Right lobe of liver (tissue), 4 donors: ENCODE measurements around the gene SPRR2A.

ENCODE experiments used
- CTCF ChIP-seq, 4 donors: fragments of 200-600 bp in 3 of 4; fragments of 450-650 bp in 1 of 4; IDR thresholded peaks; one replicate each; pipeline versions ENCODE4 v1.5.1 to v1.8.0; 2016 to 2022; ENCODE audit warnings: antibody characterized with exemption in 4 of 4, mild to moderate bottlenecking in 2 of 4
- POLR2A ChIP-seq: fragments of 450-650 bp; IDR thresholded peaks from one replicate; pipeline ENCODE4 v1.6.1; 2017; ENCODE audit warnings: antibody characterized with exemption, mild to moderate bottlenecking
- donor health status: DM: no; HTN: no; CAD: no.
- donor health status: DM: no; HTN: no; CAD: no.
- donor health status: DM: no; HTN: yes; CAD: no.

GRCh38 chr1:153049211-153049610 lies 8.1 kb downstream of the SPRR2A start:
- TF ChIP-seq POLR2A: no peak
- TF ChIP-seq CTCF (IDR thresholded peaks at IDR 0.05): no peak
